ENCODE results near the gene EDEM2. TPM values are rescaled to one million over a fixed set of nuclear protein-coding genes. Genes with fewer than 3 reads are reported as not detected.

Gene EDEM2
- total and polyA plus RNA-seq, 2 of the 13 experiments (the other 11 are each of a cell fraction or from before 2014, with no cell fraction given): 33.1 to 46.9 TPM

DNA sequence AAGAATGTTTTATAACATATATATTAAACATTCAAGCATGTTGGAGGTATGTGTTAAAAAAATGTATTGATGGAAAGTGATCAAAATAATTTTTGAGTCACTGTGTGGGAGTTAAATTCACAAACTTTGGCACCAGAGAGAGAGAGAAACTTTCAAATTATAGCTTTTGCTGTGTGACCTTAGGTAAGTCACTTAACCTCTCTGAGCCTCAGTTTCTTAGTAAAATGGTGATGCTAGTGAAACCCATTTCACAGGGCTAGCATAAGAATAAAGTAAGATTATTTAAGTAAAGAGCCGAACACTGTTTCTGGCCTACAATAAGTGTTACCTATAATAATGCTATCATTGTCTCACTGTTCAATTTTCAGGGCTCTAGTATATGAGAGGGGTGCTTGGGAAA lies 20.7 kb upstream of the EDEM2 start (continued):
- TF ChIP-seq, protein P1, sequence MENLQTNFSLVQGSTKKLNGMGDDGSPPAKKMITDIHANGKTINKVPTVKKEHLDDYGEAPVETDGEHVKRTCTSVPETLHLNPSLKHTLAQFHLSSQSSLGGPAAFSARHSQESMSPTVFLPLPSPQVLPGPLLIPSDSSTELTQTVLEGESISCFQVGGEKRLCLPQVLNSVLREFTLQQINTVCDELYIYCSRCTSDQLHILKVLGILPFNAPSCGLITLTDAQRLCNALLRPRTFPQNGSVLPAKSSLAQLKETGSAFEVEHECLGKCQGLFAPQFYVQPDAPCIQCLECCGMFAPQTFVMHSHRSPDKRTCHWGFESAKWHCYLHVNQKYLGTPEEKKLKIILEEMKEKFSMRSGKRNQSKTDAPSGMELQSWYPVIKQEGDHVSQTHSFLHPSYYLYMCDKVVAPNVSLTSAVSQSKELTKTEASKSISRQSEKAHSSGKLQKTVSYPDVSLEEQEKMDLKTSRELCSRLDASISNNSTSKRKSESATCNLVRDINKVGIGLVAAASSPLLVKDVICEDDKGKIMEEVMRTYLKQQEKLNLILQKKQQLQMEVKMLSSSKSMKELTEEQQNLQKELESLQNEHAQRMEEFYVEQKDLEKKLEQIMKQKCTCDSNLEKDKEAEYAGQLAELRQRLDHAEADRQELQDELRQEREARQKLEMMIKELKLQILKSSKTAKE (CRISPR knock-in tag; IDR thresholded peaks at IDR 0.05; ENCODE audit: borderline replicate concordance): no peak
- TF ChIP-seq ZNF331 (CRISPR knock-in tag; IDR thresholded peaks at IDR 0.05): no peak
- TF ChIP-seq DZIP1 (CRISPR knock-in tag; IDR thresholded peaks at IDR 0.05): no peak
- no peak for TF ChIP-seq TMF1 (CRISPR knock-in tag; IDR thresholded peaks at IDR 0.05; ENCODE audit: low read depth)
- TF ChIP-seq NFE2 (CRISPR knock-in tag; IDR thresholded peaks at IDR 0.05): no peak
- TF ChIP-seq TRIM22 (IDR thresholded peaks at IDR 0.05): no peak
- TF ChIP-seq FOXA3 (CRISPR knock-in tag; IDR thresholded peaks at IDR 0.05): no peak

Data from HepG2 (cell line).